Head of caudate nucleus (tissue), 42 donors: ENCODE data around the gene RNH1.

Experiments
- DNase-seq, 42 donors: peaks; one replicate each; pipeline versions ENCODE4 v3.0.0 to v3.0.0-alpha.2; 2020 to 2021; ENCODE audit warnings: mixed read lengths in 7 of 42
- intact Hi-C: fragments of 100-400 bp; cut with DNase I; formaldehyde crosslinking; loops from one replicate; pipeline ENCODE4 v1.15.0; 2022

The RNH1 gene

DNA sequence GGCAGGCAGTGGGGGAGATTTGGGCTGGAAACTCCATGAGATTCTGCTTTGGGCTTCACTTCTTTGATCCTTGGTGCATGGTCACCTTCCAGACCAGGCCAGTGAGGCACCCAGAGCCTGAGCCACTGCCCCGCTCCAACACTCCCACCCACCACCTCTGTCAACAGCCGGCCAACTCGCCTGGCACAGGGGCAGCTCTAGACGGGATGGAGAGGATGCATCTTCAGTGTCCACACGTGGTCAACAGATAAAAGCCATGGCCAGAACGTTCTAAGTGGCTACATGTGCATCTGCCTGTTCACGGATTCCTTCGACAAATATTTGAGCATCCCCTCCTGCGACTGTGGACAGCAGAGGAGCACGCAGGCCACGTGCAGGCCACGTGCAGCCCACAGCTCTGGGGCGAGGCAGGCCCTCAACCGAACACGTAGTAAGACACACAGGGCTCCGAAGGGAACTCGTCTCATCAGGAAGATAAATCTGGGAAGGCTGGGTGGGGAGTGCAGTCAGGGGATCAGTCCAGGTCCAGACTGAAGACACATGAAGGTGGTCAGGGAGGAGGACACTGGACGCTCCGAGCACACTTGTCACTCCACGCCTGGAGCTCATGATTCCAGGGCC lies 31.5 kb upstream of the RNH1 start:
- no peak for DNase-seq
- intact Hi-C loops = no loop called here

DNA sequence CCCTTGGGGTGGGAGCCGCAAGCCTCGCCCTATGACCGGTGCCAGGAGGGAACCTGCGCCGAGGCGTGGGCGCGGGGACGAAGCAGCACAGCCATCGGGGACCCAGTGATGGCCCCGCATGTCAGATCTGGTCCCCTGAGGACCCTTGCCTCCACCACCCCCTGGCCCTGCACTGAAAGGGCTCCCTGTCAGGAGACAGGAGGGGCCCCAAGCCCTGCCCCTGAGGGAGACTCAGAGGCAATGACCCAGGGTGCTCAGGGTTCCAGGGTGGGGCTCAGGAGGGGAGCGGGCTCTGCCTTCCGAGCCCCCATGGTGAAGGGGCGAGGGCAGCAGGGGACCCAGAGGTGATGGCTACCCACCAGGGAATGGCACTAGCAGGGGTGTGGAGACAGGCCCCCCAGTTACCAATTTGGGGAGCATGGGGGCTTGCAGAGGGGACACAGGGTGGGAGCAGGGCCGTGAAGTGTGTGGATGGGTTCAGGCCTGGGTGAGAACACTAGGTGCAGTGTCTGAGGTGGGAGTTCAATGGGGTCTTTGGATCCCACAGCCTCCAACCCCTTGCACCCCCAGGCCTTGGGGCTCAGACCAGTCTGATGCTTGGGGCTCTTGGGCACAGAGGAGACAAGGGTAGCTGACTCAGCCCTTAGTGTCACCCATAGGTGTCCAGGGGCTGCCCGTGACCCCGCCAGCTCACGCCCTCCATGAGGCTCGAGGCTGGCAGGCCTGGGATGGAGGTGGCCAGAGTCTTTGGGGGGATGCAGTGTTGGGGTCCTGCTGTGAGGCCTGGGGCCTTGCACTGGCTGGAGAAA lies 30.8 kb upstream of the RNH1 start:
- DNase-seq = no peak
- intact Hi-C loops = no loop called here

DNA sequence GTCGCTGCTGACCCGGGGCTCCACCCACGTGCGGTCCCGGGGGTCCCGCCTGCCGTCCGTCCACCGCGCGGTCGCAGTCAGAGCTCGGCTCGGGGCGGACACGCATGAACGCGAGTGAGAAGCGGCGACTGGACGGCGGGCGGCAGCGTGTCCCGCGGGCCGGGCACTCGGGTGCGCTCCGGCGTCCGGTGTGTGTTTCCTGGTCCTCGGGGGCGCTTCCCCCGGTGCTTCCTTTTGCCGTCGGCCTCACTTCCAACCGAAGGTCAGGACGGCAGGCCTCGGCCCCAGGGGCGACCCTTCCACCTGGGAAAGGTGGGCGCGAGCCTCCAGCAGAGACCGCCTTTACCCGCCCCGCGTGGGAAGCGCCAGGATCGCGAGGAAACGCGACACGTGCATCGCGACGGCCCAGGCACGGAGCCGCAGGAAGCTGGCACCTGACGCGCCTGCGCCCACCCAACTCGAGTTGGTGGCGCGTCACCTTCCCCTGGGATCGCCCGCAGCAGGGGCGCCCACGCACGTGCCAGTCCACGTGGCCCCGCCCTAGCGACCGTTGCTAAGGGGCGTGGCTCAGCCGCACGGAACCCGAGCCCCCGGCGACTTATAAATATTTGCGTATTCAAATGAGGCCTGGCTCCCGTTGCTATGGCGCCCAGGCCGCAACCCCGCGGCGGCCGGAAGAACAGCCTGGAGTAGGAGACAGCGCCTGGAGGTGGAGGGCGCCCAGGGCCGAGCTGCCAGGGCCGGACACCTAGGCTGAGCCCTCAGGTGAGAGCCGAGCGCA lies 30.0 kb upstream of the RNH1 start, which contains the start of gene LRRC56:
Gene LRRC56 (plus strand): TSS at position 687 of the 781 bp plus-strand sequence. CDS start 3,158 bp downstream, outside the sequence.
- intact Hi-C loops = no loop called here
- DNase-seq = peak; percentile 44 to 91 (median 80)

DNA sequence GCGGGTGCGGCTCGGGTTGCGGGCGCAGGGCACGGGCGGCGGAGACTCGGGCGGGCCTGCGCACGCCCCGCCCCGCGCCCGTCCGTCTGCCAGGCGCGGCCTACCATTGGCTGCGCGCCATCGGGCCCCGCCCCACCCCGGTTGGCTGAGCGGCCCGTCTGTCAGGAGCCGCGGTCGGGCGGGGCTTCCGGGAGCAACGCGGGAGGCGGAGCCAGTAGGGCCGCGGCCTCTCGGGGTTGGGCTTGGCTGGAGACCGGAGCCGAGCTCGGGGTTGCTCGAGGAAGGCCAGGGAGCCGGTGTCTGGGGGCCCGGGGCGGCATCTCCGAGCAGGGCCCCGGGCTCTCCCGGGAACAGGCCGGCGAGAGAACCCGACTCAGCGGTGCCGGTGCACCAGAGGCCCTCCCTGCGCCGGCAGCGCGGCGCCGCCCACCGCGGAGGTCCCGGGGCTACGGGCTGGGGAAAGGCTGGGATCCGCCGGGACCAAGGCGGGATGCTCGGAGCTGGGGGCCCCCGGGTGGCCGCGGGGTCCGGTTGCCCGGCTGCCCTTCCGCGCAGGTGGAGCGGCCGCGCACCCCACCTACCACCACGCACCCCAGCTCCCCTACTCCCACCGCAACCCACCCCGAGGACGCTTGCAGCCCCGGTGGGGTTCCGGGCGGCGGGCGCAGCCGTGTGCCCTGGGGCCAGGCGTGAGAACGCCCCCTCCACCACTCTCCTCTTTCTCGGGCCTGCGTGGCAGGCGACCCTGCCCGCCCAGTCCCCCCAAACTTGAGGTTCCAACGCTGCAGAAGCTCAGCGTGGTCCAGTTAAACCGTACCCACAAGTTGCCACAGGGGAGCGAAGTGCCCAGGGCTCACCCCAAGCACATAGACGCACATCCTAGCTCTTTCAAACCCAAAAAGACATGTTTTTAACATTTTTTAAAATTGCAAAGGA lies 28.7 kb upstream of the RNH1 start, which contains the start of gene HRAS:
Gene HRAS (minus strand): TSS at position 58 of the 936 bp plus-strand sequence.
- intact Hi-C loops = no loop called here

GRCh38 chr11:535210-535518 lies 28.1 kb upstream of the RNH1 start:
- intact Hi-C loops = no loop called here
- DNase-seq = peak in 1 of 42 donors; percentile 35

More for the DNA sequence above, 28.7 kb upstream of the RNH1 start, which contains the start of gene HRAS:
- DNase-seq = peak; percentile 82 to 99 (median 97)

GRCh38 chr11:534396-535209 lies 27.6 kb upstream of the RNH1 start:
- peak in 29 of 42 donors; percentile 21 to 72 (median 46) for DNase-seq
- intact Hi-C loops = no loop called here

- peak in 1 of 42 donors; percentile 0 for DNase-seq
- intact Hi-C loops = no loop called here
Measured at GRCh38 chr11:533586-534395, 26.7 kb upstream of the RNH1 start.

DNA sequence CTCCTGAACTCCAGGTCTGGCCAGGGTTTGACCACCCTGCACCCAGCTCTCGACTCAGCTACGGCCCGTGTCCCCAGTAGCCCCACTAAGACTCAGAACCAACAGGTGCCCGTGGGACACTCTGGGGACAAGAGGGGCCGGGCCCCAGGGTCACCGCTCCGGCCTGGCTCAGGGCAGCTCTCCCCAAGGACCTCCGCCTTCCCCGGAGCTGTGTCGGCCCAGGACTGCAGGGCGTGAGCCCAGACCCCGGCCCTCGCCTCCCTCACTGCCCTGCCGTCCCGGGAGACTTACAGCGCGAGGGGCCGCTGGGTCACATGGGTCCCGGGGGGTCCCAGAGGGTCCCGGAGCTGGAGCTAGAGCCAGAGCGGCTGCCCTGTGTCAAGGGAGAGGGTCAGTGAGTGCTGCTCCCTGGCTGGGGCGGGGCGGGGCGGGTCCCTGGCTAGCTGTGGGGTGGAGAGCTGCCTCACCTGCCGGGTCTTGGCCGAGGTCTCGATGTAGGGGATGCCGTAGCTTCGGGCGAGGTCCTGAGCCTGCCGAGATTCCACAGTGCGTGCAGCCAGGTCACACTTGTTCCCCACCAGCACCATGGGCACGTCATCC lies 26.0 kb upstream of the RNH1 start:
- intact Hi-C loops = no loop called here
- DNase-seq = peak in 1 of 42 donors; percentile 2

DNA sequence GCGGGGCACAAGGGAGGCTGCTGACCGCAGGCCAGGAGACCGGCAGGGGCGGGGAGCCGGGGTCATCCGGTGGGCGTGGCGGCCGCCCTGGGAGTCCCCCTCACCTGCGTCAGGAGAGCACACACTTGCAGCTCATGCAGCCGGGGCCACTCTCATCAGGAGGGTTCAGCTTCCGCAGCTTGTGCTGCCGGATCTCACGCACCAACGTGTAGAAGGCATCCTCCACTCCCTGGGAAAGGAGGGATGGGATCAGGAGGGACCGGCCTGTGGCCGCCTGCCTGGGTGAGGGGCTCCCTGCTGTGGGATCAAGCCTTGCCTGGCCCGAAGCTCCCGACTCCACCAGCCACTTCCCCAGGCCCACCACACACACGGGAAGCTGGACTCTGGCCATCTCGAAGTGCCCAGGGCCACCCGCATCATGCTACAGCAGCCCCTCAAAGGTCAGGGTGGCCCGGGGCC lies 25.5 kb upstream of the RNH1 start:
- no peak for DNase-seq
- intact Hi-C loops = no loop called here

GRCh38 chr11:531919-532526 lies 25.0 kb upstream of the RNH1 start:
- no peak for DNase-seq
- intact Hi-C loops = no loop called here

DNA sequence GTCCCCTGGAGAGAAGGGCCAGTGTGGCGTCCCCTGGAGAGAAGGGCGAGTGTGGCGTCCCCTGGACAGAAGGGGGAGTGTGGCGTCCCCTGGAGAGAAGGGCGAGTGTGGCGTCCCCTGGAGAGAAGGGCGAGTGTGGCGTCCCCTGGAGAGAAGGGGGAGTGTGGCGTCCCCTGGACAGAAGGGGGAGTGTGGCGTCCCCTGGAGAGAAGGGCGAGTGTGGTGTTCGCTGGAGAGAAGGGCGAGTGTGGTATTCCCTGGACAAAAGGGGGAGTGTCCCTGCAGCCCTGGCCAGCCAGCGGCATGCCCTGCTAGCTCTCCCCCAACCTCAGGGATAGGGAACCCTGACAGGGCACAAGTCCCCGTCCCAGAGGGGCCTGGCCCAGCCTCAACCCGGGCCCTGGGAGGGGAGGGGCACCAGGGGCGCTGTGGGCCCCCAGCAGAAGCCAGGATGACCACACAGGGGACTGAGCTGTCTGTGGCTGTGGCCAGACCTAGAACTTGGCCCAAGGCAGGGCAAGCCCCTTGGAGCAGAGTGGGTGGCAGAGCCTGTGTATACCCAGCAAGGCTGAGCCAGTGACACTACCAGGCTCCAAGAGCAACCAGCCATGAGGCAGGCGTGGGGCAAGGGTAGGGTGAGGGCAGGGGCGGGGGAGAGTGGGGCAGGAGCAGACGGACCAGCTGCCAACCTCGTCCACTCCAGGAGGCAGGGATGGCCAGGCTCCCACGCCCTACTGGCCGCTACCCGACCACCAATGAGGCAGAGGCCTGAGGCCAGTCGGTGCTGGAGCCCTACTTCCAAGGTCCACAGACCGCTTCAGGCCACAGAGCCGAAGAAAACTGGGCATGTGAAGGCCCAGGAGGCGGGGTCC lies 24.2 kb upstream of the RNH1 start:
- intact Hi-C loops = no loop called here
- DNase-seq = no peak

GRCh38 chr11:529728-530411 lies 22.8 kb upstream of the RNH1 start:
- DNase-seq = peak in 1 of 42 donors; percentile 2
- intact Hi-C loops = no loop called here

GRCh38 chr11:528815-529727 lies 22.0 kb upstream of the RNH1 start:
- intact Hi-C loops = no loop called here
- peak in 1 of 42 donors; percentile 3 for DNase-seq
